Measurements from ENCODE around the gene IFNL4. TPM values are rescaled to one million over a fixed set of nuclear protein-coding genes. Genes with fewer than 3 reads are reported as not detected.

IFNL4 gene
- total and polyA plus RNA-seq, 2 of the 13 experiments (the other 11 are each of a cell fraction or from before 2014, with no cell fraction given), result not detected

DNA sequence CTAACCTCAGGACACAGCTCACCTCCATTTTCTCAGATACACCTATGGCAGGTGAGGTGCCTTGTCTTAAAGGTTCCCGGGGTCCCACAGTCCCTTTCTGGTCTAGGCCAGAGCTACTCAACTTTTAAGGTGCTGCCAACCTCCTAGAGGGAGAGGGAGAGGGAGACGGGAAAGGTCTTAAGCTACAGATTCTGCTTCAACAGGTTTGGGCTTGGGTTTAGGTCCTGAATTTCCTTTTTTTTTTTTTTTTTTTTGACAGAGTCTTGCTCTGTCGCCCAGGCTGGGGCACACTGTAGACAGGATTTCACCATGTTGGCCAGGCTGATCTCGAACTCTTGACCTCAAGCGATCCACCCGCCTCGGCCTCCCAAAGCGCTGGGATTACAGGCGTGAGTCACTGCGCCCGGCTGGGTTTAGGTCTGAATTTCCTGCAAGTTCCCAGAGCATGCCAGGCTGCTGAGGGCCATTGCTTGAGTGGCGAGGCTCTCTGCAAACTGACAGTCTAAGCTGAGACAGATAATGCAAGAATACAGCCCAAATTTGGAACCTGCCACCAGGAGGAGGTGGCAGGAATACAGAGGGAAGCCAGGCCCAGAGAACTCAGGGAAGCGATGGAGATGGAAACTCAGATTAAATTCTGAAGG lies 36.8 kb downstream of the IFNL4 start:
- Histone ChIP-seq H3K9me3 (ENCODE audit: low read length) (no peaks in the 10 kb centered on the region), H3K36me3 (replicated peaks in 1 of 2; ENCODE audit: control insufficient read depth in 1 of 2, insufficient read depth in 2 of 2, low read length in 2 of 2) (no peaks in the 10 kb centered on the region), H3K4me2 (ENCODE audit: low read depth, low read length) (no peak overlapping the region), H3K27me3 (ENCODE audit: control insufficient read depth in 1 of 2, insufficient read depth in 2 of 2, low read length in 2 of 2) (no peaks in the 10 kb centered on the region; a peak in 2 of 5 replicates), H3K9ac (ENCODE audit: insufficient read depth, low read depth, low read length) (no peak overlapping the region), H3K27ac (ENCODE audit: extremely low read length, insufficient read depth, low read length) (no peak overlapping the region), H4K20me1 (ENCODE audit: insufficient read depth, low read length) (no peaks in the 10 kb centered on the region), H2AFZ (ENCODE audit: low read length) (no peak overlapping the region), H3K4me3 (replicated peaks in 1 of 3; ENCODE audit: insufficient read depth in 1 of 3, low read depth in 2 of 3, low read length in 3 of 3) (no peak overlapping the region), H3K79me2 (ENCODE audit: insufficient read depth, low read length) (no peaks in the 10 kb centered on the region), H3K4me1 (ENCODE audit: insufficient read depth, low read length) (no peaks in the 10 kb centered on the region)
- BruUV-seq (replicated peaks), result no TSS peak
- ChIA-PET POLR2A (no interaction called here), CTCF (ENCODE audit: low intra/inter-chr PET ratio, low total read pairs) (interaction anchor here (1.3 kb wide), 1 partner anchor 117 kb away, joined by 5 read pairs; no protein-coding TSS in a partner anchor)
- TF ChIP-seq RBM22 (optimal IDR thresholded peaks at IDR 0.05; ENCODE audit: low read length), result no peak
- FAIRE-seq, result no peak
- in situ Hi-C loops (cut with HindIII; ENCODE audit: extremely low pct_ligation_motif_present, low pct_unique_long_range_greater_than_20kb) (loop anchor here (5.0 kb wide), 1 partner anchor 115 kb away; no protein-coding TSS in a partner anchor), intact Hi-C loops (cut with micrococcal nuclease; ENCODE audit: unreplicated experiment) (loop anchor here (5.0 kb wide), 1 partner anchor 115 kb away; no protein-coding TSS in a partner anchor)
- ATAC-seq, result no peak
- WGBS (ENCODE audit: low lambda C conversion rate), result 31% methylated on average over 13 of the region's 13 CpGs
- no peak for DNase-seq (ENCODE audit: low spot score)

DNA sequence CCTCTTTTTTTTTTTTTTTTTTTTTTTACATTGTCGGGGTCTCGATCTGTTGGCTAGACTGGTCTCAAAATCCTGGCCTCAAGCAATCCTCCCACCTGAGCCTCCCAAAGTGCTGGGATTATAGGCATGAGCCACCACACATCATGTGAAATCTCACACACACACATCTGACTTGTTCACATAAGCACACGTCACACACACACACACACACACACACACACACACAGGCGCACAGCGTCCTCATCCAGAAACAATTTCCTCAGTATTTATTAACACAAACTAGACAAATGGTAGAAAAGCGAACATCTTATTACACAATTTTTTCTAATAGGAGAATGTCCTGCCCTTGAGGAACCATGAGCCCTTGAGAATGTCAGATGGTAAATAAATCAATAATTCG lies 39.5 kb downstream of the IFNL4 start:
- no peaks in the 10 kb centered on the region for H3K79me2 ChIP-seq (ENCODE audit: insufficient read depth, low read length)
- no peaks in the 10 kb centered on the region for H3K36me3 ChIP-seq (replicated peaks in 1 of 2; ENCODE audit: control insufficient read depth in 1 of 2, insufficient read depth in 2 of 2, low read length in 2 of 2)
- FAIRE-seq, result no peak
- WGBS (ENCODE audit: low lambda C conversion rate), result 36% methylated on average over 7 of the region's 7 CpGs
- no peak for DNase-seq (ENCODE audit: low spot score)
- H3K27me3 ChIP-seq (ENCODE audit: control insufficient read depth in 1 of 2, insufficient read depth in 2 of 2, low read length in 2 of 2), result peaks cover 2 to 11% of the 10 kb centered on the region in 2 experiments
- no peak overlapping the region for H2AFZ ChIP-seq (ENCODE audit: low read length)
- CTCF ChIA-PET (ENCODE audit: low intra/inter-chr PET ratio, low total read pairs), result no interaction called here
- in situ Hi-C loops (cut with HindIII; ENCODE audit: extremely low pct_ligation_motif_present, low pct_unique_long_range_greater_than_20kb) (no loop called here), intact Hi-C loops (cut with micrococcal nuclease; ENCODE audit: unreplicated experiment) (no loop called here)
- no peaks in the 10 kb centered on the region for H4K20me1 ChIP-seq (ENCODE audit: insufficient read depth, low read length)
- POLR2A ChIA-PET, result no interaction called here
- no peak overlapping the region for H3K4me2 ChIP-seq (ENCODE audit: low read depth, low read length)
- H3K4me1 ChIP-seq (ENCODE audit: insufficient read depth, low read length), result no peaks in the 10 kb centered on the region
- H3K27ac ChIP-seq (ENCODE audit: extremely low read length, insufficient read depth, low read length), result no peak overlapping the region
- ATAC-seq, result no peak
- no peaks in the 10 kb centered on the region for H3K9me3 ChIP-seq (ENCODE audit: low read length)
- H3K9ac ChIP-seq (ENCODE audit: insufficient read depth, low read depth, low read length), result no peak overlapping the region
- H3K4me3 ChIP-seq (replicated peaks in 1 of 3; ENCODE audit: insufficient read depth in 1 of 3, low read depth in 2 of 3, low read length in 3 of 3), result no peak overlapping the region
- BruUV-seq (replicated peaks), result no TSS peak
- TF ChIP-seq THRA (CRISPR knock-in tag; IDR thresholded peaks at IDR 0.05; ENCODE audit: borderline replicate concordance), result no peak
- no peak for TF ChIP-seq ZNF407 (CRISPR knock-in tag; IDR thresholded peaks at IDR 0.05; ENCODE audit: not compliant biosample characterization)
- no peak for TF ChIP-seq KDM4B (CRISPR knock-in tag; IDR thresholded peaks at IDR 0.05)
- TF ChIP-seq ZFYVE20 (CRISPR knock-in tag; IDR thresholded peaks at IDR 0.05; ENCODE audit: borderline replicate concordance, low read depth), result no peak
- no peak for TF ChIP-seq ZNF776 (CRISPR knock-in tag; IDR thresholded peaks at IDR 0.05)
- no peak for TF ChIP-seq MEIS2 (CRISPR knock-in tag; IDR thresholded peaks at IDR 0.05)
- no peak for TF ChIP-seq ZBTB3 (CRISPR knock-in tag; IDR thresholded peaks at IDR 0.05; ENCODE audit: borderline replicate concordance, low read depth)

Measured in HepG2 (cell line).